CD4-positive, alpha-beta T cell treated with Interleukin-17A for 1 hour (primary cell): ENCODE results near the gene CD63.

ENCODE experiments used
- DNase-seq: peaks from one replicate; pipeline ENCODE4 v3.0.0-alpha.2; 2020

The CD63 gene

DNA sequence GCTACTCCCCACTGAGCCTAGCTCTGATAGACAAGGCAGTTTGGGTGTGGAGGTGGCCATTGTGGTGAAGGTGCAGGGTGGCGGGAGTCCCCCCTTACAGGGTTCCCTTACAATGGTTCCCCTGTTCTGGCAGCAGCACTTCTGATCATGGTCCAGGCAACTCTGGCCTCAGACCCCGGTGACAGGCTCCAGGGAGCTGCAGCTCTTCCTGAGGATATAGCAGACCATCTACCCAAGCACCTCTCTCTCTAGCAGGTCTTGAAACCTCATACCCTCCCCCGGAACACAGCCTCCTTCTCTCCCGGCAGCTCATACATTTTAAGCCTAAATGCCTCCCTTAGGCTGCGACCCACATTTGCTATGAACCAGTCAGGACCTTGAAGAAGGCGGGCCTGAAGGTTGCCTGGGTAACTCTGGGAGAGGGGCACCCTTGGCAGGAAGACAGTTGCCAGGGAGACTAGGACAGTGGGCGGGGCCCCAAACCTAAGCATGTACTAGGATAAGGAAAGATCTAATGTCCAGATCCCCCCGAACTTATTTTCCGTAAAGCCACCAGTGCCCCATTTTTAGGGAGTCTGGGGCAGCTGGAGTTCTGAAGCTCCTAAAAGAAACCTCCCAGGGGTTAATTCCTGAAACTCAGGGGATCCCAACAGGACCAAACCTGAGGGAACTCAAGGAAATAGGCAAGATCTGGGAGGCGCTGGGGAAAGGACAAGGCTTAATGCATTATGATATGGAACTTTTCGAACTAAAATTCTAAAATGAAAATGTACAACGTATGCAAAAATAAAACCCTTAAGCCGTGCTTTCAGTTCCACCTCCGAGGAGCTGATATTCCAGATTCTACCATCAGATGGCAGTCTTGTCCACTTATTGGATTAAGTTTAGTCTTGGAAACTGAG, 9.6 kb upstream of the CD63 start:
- DNase-seq = peak; percentile 91

DNA sequence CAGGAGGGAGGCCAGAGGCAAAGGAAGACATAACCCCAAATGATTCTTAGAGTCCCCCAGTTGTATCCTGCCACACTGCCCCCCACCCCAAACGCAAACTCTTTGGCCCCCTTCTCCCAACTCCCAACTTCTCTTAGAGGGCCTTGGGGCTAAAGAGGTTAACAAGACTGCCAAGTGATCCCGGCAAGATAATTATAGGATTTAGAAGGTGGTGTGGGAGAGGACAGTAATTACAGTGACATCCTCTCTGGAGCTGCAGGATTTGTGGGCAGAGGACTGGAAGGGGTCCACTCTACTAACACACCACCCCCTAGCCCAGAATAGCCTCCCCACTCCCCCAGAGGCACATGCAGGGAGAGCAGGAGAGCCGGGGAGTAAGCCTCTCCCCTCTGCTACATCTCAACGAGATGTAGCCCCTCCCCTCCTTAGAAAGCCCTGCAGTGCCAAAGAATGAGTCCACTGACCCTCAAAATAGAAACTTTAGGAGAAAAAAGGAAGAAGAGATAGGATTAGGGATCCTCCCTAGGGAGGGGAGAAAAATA, 8.8 kb upstream of the CD63 start:
- no peak for DNase-seq

DNA sequence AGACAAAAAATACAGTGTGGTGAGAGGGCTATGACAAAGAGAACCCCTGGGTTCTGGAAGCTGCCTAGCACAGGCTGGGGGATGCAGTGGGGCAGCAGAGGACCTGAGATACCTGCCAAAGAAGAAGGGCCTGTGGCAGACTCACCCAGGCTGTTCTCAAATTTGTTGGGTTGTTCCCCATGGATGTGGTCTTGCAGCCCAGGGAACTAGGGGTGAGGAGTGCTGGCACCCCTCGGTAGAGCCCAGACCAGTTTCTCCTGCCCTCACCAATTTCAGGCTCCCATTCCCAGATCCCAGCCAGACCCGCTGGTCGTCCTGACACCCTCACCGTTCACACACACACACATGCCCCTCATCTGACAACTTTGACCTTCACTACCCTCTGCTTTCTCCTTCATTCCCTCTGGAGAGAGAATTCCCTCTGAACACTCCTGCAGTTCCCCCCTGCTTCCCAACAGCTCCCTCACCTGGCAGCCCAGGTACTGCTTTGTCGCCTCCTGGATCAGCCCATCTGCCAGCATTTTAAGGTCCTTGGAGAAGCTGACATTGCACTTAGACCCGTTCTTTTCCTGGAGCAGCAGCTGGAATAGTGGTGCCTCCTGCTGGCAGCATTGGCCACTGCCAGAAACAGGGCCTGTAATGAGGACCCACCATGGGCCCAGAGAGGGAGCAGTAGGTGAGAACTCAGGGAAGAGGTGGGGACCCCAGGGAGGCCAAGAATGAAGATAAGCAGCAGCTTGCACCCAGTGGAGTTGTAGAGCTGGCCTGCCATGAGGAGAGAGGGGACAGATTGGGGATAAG, 8.2 kb upstream of the CD63 start:
- peak; percentile 72 for DNase-seq

DNA sequence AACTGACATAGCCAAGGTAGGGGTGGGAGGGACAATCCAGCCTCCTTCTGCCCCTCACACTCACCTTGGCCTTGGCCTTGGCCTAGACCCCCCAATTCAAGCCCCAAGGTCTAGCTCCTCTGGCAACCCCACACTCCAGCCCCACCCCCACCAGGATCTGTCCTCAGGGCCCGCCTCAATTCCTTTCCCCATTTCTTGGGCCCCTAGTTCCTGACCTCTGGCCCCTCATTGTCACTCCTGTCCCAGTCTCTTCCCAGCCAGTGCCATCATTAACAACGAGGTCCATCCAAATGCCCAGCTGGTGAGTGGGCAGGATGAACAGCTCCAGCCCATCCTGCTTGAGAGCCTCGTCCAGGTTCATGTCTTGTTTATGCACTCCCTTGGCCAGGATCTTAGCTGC, 7.3 kb upstream of the CD63 start:
- no peak for DNase-seq

DNA sequence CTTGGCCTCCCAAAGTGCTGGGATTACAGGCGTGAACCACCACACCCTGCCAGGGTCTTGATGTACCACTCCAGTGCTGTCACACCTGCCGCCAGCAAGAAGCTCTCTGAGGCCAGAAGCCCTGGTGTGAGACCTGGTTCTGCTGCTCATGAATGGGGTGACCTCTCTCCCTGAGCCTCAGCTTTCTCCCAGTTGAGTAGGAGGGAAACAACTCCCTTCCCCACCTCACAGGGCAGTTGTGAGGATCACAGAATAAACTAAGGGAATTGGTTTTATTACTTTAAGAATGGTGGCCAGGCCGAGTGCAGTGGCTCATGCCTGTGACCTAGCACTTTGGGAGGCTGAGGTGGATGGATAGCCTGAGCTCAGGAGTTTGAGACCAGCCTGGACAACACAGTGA, 5.8 kb upstream of the CD63 start:
- DNase-seq = no peak

DNA sequence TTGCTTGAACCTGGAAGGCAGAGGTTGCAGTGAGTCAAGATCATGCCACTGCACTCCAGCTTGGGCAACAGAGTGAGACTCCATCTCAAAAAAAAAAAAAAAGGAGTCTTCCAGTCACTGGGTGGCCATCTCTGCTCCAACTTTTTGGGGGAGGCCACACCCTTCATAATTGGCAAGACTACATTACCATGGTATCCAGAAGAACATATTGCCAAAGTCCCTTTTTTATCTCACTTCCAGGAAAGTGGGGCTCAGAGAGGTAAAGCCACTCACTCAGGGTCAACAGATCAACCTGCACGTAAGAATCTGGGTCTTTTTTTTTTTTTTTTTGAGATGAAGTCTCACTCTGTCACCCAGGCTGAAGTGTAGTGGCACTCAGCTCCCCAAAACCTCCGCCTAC, 5.0 kb upstream of the CD63 start:
- DNase-seq = no peak

DNA sequence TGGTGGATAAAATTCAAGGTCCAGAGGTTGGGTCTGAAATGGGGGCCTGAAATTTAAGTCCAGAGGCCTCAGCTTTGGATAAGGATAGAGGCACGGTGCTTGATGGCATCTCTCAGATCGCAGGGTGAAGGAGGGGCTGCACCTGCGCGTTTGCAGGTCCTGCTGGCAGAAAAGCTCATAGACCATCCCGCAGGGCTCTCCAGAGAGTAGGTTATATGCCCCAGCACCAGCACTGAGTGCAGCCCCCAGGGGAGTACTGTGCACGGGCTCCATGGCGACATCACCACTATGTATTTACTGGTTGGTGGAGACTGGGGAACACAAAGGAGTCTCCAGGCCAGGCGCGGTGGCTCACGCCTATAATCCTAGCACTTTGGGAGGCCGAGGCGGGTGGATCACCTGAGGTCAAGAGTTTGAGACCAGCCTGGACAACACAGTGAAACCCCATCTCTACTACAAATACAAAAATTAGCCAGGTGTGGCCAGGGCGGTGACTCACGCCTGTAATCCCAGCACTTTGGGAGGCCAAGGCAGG, 4.3 kb upstream of the CD63 start:
- DNase-seq = no peak

DNA sequence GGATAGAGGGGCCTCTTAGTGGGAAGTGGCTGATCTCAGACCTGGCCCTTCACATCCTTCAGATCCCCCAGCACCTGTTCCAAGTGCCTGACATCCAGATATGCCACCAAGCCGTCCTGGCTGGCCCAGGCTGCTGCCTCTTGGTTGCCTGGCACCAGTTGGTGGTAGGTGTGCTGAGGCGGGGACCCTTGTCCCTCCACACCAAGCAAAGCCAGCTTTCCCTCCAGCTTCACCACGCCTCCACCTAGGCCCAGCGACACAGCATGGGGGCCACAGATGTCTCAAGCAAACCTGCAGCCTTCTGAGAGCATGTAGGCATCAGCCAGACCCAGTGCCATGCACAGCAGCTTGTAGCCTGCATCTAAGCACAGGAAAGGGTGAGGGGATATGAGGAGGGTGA, 3.5 kb upstream of the CD63 start:
- no peak for DNase-seq

DNA sequence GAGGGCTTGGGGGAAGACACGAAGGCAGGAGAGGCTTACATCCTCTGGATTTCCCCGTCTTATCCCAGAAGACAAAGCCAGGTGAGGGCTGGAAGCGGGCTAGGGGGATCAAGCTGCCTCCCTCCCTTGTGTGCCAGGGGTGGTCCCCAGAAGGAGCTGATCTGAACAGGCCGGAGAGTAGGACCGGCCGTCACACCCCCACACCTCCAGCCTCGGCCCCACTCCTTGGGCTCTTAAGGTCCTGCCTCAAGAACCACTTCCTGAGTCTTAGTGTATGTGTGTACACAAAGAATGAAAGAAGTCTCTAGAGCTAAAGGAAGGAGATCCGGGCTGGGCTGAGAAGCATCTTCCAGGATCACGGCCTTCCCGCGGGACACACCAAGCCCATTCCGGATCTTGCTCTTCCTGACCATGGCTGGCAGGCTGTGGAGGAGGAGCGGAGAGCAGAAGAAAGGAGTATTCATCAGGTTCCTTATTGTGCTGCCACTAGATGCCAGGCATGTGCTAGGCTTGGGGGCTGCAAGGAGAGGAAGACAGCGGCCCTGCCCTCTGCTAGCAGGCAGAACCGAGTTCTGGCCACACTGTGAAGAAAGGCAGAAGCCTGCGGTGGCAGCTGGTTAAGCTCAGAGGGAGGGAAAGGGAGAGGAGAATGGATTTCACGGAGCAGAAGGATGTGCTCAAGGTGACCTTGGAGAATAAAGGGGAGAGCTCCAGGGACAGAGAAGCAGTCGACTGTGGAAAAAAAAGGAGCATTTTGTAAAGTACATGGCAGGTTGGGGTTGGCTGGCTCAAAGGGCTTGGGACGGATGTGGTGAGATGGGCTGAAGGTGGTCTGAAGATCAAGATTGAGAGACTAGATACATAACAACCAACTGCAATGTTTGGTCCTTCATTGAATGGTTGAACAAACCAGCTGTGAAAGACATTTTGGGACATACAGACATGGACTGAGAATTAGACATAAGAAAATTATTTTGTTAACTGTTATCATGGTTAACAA, 1.3 kb upstream of the CD63 start:
- peak; percentile 39 for DNase-seq

DNA sequence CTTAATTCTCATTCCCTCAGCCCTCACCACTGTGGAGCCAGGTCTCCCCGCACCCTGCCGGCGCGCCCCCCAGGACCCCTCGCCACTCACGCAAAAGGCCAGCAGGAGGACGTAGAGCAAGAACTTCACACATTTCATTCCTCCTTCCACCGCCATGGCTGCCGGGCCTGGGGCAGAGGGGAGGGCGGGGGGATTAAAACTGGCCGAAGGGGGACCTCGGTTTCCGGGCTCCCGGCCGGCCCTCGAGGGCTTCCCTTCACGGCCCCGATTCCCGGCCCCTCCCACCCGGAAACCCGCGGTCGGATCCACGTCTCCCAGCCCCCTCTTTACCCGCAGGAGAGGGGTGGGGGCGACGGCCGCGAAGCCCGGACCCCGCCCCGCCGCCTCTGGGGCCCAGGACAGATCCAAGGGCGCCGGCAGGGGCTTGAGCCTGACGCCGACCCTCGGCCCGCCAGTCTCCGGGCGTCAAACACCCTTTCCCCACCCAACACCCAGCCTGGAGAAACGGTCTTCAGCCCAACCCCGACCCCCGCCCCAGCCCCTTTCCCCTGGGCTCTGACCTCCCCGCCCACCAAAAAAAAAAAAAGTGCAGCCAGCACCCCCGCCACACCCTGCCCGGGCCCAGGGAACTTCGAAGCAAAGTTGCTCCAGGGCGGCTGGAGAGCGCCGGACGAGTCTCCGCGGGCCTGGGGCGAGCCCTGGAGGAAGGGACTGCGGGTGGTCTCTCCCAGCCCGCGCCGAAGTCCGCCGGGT, 447 bp downstream of the CD63 start:
- DNase-seq = no peak

DNA sequence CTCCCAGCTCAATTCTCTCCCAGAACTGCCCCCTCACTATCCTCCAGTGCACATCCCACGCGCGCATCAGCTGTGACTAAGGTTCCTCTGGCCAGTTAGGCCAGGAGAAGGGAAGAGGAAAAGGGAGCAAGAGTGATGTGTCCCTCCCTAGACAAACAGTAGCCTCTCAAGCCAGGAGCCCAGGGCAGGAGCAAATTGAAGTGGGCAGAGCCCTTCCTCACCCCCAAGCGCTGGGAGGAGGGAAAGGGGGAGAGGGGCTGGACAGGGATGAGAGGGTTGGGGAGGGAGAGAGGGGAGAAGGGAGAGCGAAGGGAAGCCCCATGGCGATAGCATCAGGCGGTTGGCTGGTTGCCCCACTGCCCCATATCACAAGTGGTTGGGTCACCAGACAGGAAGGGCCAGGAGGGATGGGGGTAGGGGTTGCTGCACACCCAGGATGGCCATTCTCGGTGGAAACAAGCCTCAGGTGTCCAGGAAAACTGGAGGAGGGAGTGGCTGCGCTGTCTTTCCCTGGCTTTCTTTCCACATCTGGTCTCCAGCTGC, 1.1 kb downstream of the CD63 start:
- no peak for DNase-seq

DNA sequence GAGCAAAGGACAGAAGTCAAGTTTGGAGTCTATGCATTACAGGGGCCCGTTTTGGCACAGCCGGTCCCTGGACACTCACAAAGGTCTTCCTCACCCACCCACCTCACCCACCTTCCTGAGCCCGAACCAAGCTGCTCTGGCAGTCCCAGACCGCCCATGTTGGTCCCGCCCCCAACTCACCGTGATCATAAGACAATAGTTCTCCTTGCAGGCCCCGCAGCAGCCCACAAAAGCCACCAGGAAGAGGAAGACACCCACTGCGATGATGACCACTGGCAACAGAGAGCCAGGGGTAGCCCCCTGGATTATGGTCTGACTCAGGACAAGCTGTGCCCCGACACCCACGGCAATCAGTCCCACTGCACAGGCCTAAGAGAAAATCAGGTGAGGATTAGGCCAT, 1.8 kb downstream of the CD63 start:
- no peak for DNase-seq

DNA sequence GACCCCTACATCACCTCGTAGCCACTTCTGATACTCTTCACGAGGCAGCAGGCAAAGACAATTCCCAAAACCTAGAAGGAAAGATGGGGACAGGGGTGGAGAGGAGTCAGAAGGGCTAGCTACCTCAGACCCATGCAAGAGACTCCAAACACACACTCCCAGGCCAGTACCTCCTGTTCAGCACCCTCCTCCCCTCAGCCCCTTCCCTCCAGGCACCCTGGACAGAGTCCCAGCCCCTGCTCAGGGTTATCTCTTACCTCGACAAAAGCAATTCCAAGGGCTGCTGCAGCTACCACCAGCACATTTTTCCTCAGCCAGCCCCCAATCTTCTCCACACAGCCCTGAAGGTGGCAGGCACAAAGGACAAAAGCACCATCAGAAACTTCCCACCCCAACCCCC, 3.3 kb downstream of the CD63 start:
- no peak for DNase-seq

DNA sequence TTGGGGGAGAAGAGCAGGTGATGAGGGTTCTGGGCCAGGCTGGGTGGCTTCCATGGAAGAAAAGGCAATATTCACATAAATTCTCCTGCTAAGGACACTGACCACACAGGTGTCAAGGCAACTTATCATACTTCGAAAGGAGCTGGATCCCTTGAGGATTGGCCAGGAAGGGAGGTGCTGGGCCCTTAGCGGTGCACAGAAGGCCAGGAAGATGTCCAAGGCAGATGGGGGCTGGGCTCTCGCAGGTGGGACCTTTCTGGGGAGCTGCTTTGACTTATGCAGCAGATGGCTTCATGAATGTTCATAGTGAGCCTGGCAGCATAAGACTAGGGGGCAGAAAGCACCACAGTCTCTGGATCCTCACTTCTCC, 3.9 kb downstream of the CD63 start:
- no peak for DNase-seq

DNA sequence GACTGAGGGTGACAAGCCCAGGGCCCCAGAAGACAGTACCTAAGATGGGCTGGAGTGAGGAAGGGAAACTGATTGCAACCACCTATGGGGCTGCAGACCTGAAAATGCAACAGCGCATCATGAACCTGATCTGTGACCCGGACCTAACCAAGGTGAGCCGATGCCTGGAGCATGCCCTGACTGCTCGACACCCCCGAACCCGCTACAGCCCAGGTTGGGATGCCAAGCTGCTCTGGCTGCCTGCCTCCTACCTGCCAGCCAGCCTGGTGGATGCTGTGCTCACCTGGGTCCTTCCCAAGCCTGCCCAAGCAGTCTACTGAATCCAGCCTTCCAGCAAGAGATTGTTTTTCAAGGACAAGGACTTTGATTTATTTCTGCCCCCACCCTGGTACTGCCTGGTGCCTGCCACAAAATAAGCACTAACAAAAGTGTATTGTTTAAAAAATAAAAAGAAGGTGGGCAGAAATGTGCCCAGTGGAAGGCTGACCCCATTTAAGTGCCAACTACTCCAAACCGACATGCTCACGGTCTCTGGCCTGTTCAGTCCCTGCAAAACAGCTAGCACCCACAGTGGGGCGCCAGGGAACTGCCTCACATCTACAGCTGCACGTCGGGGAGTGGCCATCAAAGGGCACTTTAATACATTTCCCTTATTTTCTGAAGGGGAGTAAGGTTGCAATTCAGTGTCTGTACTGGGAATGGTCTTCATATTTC, 4.4 kb downstream of the CD63 start:
- peak; percentile 76 for DNase-seq

DNA sequence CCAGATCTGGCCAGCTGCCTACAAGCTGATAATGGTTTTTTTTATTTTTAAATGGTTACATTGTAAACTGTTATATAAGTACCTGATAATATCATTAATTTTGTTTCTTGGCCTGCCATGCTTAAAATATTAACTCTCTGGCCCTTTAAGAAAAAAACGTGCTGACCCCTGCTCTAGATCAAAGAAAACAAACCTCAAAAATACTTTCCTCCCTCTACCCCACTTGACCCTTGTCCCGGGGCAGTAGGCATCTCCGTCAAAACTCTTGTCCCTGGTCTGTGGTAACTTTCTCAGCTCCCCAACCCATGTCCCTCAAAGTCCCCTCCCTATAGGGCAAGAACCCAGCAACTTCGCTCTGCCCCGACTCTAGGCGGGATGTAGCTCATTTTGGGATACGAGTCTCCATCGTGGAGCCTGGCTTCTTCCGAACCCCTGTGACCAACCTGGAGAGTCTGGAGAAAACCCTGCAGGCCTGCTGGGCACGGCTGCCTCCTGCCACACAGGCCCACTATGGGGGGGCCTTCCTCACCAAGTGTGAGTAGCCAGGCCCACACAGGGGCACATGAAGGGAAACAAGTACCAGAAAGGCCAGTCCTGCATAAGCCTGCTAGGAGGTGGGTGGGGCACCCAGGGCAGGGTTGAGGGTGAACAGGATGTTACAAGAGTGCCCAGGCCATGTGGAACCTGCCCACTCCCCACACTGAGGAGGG, 5.1 kb downstream of the CD63 start:
- no peak for DNase-seq

DNA sequence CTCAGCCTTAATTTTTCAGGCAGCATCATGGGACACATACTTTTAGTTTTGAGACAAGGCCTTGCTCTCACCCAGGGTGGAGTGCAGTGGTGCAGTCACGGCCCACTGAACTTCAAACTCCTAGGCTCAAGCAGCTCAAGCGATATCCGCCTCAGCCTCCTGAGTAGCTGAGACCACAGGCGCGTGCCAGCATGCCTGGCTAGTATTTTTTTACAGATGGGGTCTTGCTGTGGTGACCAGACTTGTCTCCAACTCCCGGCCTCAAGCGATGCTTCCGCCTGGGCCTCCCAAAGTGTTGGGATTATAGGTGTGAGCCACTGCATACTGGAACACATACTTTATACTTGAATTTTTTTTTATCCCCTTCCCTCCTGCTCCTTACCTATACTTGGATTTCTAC, 5.9 kb downstream of the CD63 start:
- no peak for DNase-seq

DNA sequence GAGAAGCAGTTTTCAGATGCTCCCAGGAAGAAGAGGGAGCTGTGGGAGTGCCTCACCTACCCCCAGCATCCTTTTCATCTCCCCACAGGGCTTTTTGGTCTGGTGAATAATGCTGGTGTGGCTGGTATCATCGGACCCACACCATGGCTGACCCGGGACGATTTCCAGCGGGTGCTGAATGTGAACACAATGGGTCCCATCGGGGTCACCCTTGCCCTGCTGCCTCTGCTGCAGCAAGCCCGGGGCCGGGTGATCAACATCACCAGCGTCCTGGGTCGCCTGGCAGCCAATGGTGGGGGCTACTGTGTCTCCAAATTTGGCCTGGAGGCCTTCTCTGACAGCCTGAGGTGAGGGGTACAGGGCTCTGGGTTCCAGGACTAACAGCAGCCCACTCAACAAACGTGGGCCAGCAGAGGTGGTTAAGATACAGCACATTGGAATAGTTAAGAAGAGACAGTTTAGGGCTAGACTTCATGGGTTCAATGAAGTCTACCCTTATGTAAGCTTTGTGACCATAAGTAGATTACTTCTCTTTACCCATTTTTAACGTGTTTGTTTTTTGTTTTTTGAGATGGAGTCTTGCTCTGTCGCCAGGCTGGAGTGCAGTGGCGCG, 7.1 kb downstream of the CD63 start:
- DNase-seq = no peak

DNA sequence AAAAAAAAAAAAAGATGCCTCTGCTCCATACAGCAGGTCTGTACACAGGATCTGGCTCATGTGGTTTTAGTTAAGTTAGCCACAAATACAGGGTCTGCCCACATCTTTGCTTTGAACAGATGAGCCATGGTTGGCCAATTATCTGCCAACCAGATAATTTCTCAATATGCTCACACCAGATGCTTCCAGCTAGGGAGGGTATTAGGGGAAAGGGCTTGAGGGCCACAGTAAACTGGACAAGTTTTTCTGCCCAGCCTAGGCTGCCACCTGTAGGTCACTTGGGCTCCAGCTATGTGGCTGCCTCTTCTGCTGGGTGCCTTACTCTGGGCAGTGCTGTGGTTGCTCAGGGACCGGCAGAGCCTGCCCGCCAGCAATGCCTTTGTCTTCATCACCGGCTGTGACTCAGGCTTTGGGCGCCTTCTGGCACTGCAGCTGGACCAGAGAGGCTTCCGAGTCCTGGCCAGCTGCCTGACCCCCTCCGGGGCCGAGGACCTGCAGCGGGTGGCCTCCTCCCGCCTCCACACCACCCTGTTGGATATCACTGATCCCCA, 7.8 kb downstream of the CD63 start:
- peak; percentile 40 for DNase-seq
